CD4-positive, alpha-beta T cell treated with Interleukin-10 for 1 hour (primary cell): Measurements from ENCODE around the gene TYW1B.
"Not testable (repeated sequence)": the region's sequence is repeated elsewhere in the genome, so short reads cannot be mapped to it uniquely, and the experiment has no call there.

Source experiments
- DNase-seq: peaks from one replicate; pipeline ENCODE4 v3.0.0-alpha.2; 2020

The TYW1B gene

GRCh38 chr7:72540923-72541322 is 287.1 kb downstream of the TYW1B start:
- DNase-seq: no peak

- DNase-seq: no peak
These were observed 287.8 kb downstream of the TYW1B start for GRCh38 chr7:72540106-72540611.

GRCh38 chr7:72539702-72540101 is 288.3 kb downstream of the TYW1B start:
- DNase-seq: no peak

- DNase-seq: no peak
These were observed 289.1 kb downstream of the TYW1B start for GRCh38 chr7:72538856-72539255.

- no peak for DNase-seq
These were observed 289.9 kb downstream of the TYW1B start for GRCh38 chr7:72538147-72538546.

- DNase-seq: not testable (repeated sequence)
These were observed 292.0 kb downstream of the TYW1B start for GRCh38 chr7:72536038-72536437.

GRCh38 chr7:72531048-72531447 is 297.0 kb downstream of the TYW1B start:
- not testable (repeated sequence) for DNase-seq
